ENCODE results near the gene LRCOL1.
A peak's percentile ranks its signal among the peaks of the same experiment; 100 is the strongest.
"Not testable (repeated sequence)": the region's sequence is repeated elsewhere in the genome, so short reads cannot be mapped to it uniquely, and the experiment has no call there.

The LRCOL1 gene

GRCh38 chr12:132601171-132601883 is 9.1 kb downstream of the LRCOL1 start:
- Histone ChIP-seq H3K4me1 (ENCODE audit: control insufficient read depth, low read length) (peaks cover 29% of the 10 kb centered on the region), H3K27me3 (ENCODE audit: control insufficient read depth, low read length) (no peaks in the 10 kb centered on the region; the same call in 1 of the 2 replicates), H3F3A (ENCODE audit: control insufficient read depth, insufficient read depth) (peaks cover 13% of the 10 kb centered on the region), H3K9me2 (replicated peaks; ENCODE audit: control insufficient read depth, low read length) (no peaks in the 10 kb centered on the region), H3K4me3 (ENCODE audit: low read length) (peak overlapping the region; percentile 61), H3K27ac (ENCODE audit: low read depth, low read length) (no peak overlapping the region), H4K20me1 (ENCODE audit: control insufficient read depth, insufficient read depth, low read depth, low read length) (no peaks in the 10 kb centered on the region), H3K36me3 (ENCODE audit: control insufficient read depth, low read length) (no peaks in the 10 kb centered on the region), H3K4me2 (ENCODE audit: low read length) (peak overlapping the region; percentile 63), H3K9me3 (ENCODE audit: control insufficient read depth, insufficient read depth, low read length) (no peaks in the 10 kb centered on the region), H3K79me2 (ENCODE audit: control insufficient read depth, low read length) (no peaks in the 10 kb centered on the region)
- TF ChIP-seq EZH2phosphoT487 (IDR thresholded peaks at IDR 0.05; ENCODE audit: borderline replicate concordance, low read length): no peak
- TF ChIP-seq, protein P1, sequence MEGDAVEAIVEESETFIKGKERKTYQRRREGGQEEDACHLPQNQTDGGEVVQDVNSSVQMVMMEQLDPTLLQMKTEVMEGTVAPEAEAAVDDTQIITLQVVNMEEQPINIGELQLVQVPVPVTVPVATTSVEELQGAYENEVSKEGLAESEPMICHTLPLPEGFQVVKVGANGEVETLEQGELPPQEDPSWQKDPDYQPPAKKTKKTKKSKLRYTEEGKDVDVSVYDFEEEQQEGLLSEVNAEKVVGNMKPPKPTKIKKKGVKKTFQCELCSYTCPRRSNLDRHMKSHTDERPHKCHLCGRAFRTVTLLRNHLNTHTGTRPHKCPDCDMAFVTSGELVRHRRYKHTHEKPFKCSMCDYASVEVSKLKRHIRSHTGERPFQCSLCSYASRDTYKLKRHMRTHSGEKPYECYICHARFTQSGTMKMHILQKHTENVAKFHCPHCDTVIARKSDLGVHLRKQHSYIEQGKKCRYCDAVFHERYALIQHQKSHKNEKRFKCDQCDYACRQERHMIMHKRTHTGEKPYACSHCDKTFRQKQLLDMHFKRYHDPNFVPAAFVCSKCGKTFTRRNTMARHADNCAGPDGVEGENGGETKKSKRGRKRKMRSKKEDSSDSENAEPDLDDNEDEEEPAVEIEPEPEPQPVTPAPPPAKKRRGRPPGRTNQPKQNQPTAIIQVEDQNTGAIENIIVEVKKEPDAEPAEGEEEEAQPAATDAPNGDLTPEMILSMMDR (IDR thresholded peaks at IDR 0.05; ENCODE audit: low read depth, low read length, poor library complexity, severe bottlenecking): no peak

DNA sequence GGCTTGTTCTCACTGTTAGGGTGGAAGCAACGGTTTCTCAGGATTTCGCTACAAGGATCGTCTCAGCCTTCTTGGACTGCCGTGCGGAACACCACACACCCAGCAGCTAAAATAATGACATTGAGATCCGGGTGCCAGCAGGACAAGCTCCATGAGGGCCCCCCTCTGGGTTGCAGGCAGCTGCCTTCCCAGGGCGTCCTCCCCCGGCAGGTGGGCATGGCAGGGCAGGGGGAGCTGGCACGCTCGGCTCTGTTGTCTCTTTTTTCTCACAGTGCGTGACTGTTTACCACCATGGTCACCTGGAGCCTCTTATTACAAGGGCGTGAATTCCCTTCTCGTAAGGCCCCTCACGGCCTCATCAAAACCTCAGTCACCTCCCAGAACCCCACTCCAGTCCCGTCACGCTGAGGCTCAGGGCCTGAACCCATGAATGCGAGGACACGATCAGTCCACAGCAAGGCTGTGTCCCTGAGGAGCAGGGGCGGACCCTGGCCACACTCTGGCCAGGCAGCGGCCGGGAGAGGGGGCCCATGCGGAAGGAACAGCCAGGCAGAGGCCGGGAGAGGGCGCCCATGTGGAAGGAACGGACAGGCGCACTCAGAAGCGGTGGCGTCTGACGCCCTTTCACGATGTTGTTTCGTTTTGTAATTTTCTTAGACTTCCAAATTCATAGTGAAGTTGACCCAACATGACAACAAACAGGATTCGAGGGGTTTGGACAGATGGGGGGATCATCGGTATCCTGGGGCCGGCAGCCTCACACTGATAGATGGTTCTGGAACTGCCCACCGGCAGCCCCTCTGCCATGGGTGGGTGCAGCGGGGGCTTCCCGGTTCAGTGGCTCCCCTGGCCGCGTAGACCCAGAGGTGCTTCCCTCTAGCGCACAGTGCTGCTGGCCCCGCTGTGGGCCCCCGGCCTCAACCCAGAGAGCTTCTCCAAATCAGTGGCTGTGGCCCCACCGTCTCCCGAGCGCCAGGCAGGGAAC is 10.0 kb downstream of the LRCOL1 start:
- no peak for TF ChIP-seq EZH2phosphoT487 (IDR thresholded peaks at IDR 0.05; ENCODE audit: borderline replicate concordance, low read length)
- TF ChIP-seq, protein P1 (IDR thresholded peaks at IDR 0.05; ENCODE audit: low read depth, low read length, poor library complexity, severe bottlenecking): peak; percentile 87
- peak overlapping the region; percentile 63 for H3K4me2 ChIP-seq (ENCODE audit: low read length)
- H3K36me3 ChIP-seq (ENCODE audit: control insufficient read depth, low read length): no peaks in the 10 kb centered on the region

GRCh38 chr12:132599502-132599901 is 10.9 kb downstream of the LRCOL1 start:
- Histone ChIP-seq H3F3A (ENCODE audit: control insufficient read depth, insufficient read depth) (peaks cover 13% of the 10 kb centered on the region), H3K4me1 (ENCODE audit: control insufficient read depth, low read length) (peaks cover 29% of the 10 kb centered on the region), H3K4me2 (ENCODE audit: low read length) (peak overlapping the region; percentile 80; the same call in 1 of the 2 replicates)
- H3K79me2 ChIP-seq (ENCODE audit: control insufficient read depth, low read length); H3K27ac ChIP-seq (ENCODE audit: low read depth, low read length); H3K36me3 ChIP-seq (ENCODE audit: control insufficient read depth, low read length); H4K20me1 ChIP-seq (ENCODE audit: control insufficient read depth, insufficient read depth, low read depth, low read length); H3K4me3 ChIP-seq (ENCODE audit: low read length); H3K9me2 ChIP-seq (replicated peaks; ENCODE audit: control insufficient read depth, low read length); H3K9me3 ChIP-seq (ENCODE audit: control insufficient read depth, insufficient read depth, low read length); H3K27me3 ChIP-seq (ENCODE audit: control insufficient read depth, low read length): not testable (repeated sequence)

More for the DNA sequence above, 10.0 kb downstream of the LRCOL1 start:
- H3K79me2 ChIP-seq (ENCODE audit: control insufficient read depth, low read length): no peaks in the 10 kb centered on the region
- H3F3A ChIP-seq (ENCODE audit: control insufficient read depth, insufficient read depth): peaks cover 13% of the 10 kb centered on the region
- no peaks in the 10 kb centered on the region for H3K9me3 ChIP-seq (ENCODE audit: control insufficient read depth, insufficient read depth, low read length)
- no peak overlapping the region for H3K27ac ChIP-seq (ENCODE audit: low read depth, low read length)
- peaks cover 29% of the 10 kb centered on the region for H3K4me1 ChIP-seq (ENCODE audit: control insufficient read depth, low read length)
- no peaks in the 10 kb centered on the region; the same call in 1 of the 2 replicates for H3K27me3 ChIP-seq (ENCODE audit: control insufficient read depth, low read length)
- no peaks in the 10 kb centered on the region for H3K9me2 ChIP-seq (replicated peaks; ENCODE audit: control insufficient read depth, low read length)
- peak overlapping the region; percentile 61 for H3K4me3 ChIP-seq (ENCODE audit: low read length)
- H4K20me1 ChIP-seq (ENCODE audit: control insufficient read depth, insufficient read depth, low read depth, low read length): no peaks in the 10 kb centered on the region

Measured in DOHH2 (cell line).